ENCODE results near the gene MPO. TPM values are rescaled to one million over a fixed set of nuclear protein-coding genes. Genes with fewer than 3 reads are reported as not detected.

Gene MPO
- total RNA-seq, 2 donors from 2014 or later, result 0.09 TPM; not detected in 1

DNA sequence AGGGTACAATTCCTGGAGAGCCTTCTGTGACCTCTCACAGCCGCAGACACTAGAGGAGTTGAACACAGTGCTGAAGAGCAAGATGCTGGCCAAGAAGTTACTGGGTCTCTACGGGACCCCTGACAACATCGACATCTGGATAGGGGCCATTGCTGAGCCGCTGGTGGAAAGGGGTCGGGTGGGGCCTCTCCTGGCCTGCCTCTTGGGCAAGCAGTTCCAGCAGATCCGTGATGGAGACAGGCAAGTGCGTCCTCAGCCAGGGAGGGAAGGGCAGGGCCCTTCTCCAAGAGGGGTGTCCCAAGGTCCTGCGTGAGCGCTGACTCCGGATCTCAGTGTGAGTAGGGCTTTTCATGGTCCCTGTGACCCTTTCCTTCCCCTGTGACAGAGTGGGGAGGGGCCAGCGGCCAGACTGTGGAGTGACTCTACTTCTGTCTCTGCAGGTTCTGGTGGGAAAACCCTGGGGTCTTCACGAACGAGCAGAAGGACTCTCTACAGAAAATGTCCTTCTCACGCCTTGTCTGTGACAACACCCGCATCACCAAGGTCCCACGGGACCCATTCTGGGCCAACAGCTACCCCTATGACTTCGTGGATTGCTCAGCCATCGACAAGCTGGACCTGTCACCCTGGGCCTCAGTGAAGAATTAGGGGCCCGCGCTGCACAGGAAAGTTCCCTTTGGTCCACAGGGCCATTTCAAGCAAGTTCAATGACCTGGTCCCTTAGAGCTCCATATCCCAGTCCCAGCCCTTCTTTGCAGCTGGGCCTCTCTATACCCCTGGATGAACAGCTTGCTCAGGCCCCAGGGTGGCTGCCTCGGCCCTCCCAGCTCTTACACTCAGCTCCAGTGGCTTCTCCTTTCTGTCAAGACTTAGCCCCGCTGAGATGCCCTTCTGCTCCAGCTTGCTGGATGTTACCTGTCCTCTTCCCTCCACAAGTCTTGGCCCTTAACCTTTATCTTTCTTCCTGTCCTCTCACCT is 13.1 kb downstream of the MPO start:
- Mint-ChIP-seq H3K9me3 (no peaks in the 10 kb centered on the region), H3K27me3 (ENCODE audit: low read depth) (peaks cover 24% of the 10 kb centered on the region), H3K4me3 (no peak overlapping the region), H3K4me1 (ENCODE audit: low read depth) (no peaks in the 10 kb centered on the region), H3K36me3 (ENCODE audit: insufficient read depth in 2 of 2) (no peaks in the 10 kb centered on the region), H3K27ac (no peak overlapping the region)
- no peak for DNase-seq
- ATAC-seq (replicated peaks in 1 of 2), result no peak

DNA sequence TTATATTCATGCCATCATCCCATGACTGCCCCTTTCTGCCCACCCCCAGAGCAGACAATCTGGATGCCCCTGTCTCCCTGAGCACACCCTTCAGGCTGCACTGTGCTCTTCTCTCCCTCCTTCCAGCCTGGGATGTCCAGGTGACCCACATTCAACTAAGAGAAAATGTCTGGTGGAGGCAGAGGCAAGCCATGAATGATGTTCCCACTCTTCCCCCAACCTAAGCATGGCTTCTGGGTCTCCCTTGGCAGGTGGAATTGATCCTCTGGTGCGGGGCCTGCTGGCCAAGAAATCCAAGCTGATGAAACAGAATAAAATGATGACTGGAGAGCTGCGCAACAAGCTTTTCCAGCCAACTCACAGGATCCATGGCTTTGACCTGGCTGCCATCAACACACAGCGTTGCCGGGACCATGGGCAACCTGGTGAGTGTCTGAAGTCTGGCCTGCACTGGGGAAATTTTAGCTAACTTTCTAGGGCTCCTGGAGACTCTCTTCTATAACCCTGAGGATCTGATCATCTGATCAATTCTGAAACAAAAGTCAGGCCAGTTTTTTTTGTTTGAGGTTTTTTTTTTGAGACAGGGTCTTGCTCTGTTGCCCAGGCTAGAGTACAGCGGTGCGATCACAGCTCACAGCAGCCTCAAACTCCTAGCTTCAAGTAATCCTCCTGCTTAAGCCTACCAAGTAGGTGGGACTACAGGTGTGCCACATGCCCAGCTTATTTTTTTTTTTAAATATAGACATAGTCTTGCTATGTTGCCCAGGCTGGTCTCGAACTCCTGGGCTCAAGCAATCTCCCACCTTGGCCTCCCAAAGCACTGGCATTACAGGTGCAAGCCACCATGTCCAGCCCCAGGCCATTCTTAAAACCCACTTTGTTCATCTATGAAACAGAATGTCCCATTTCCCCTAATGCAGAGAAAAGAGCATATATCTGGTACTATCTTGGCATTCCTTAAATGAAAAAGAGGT is 14.5 kb downstream of the MPO start:
- ATAC-seq (replicated peaks in 1 of 2) (no peak), DNase-seq (no peak)
- Mint-ChIP-seq H3K36me3 (ENCODE audit: insufficient read depth in 2 of 2) (no peaks in the 10 kb centered on the region), H3K4me1 (ENCODE audit: low read depth) (no peaks in the 10 kb centered on the region), H3K9me3 (no peaks in the 10 kb centered on the region), H3K27ac (no peak overlapping the region), H3K27me3 (ENCODE audit: low read depth) (peaks cover 39% of the 10 kb centered on the region), H3K4me3 (no peak overlapping the region)

DNA sequence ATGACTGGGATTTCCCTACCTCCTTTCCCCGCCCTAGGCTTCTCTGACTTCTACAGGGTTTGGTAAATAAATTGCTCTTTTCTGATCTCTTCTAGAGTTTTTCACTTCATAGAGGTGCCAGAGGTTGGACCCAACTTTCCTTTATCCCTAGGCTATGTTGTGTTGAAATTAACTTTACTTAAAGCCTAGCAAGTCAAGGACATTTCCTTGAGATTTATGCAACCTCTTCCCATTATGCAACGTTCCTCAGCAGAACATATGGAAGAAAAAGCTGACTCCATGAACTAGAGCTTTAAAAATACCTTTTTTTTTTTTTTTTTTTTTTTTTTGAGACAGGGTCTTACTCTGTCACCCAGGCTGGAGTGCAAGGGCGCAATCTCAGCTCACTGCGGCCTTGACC is 15.5 kb downstream of the MPO start:
- DNase-seq (no peak), ATAC-seq (replicated peaks in 1 of 2) (no peak)
- H3K9me3 Mint-ChIP-seq, result no peaks in the 10 kb centered on the region
- no peak overlapping the region for H3K4me3 Mint-ChIP-seq
- no peak overlapping the region for H3K27ac Mint-ChIP-seq
- H3K4me1 Mint-ChIP-seq (ENCODE audit: low read depth), result no peaks in the 10 kb centered on the region
- H3K27me3 Mint-ChIP-seq (ENCODE audit: low read depth), result peaks cover 48% of the 10 kb centered on the region
- no peaks in the 10 kb centered on the region for H3K36me3 Mint-ChIP-seq (ENCODE audit: insufficient read depth in 2 of 2)

DNA sequence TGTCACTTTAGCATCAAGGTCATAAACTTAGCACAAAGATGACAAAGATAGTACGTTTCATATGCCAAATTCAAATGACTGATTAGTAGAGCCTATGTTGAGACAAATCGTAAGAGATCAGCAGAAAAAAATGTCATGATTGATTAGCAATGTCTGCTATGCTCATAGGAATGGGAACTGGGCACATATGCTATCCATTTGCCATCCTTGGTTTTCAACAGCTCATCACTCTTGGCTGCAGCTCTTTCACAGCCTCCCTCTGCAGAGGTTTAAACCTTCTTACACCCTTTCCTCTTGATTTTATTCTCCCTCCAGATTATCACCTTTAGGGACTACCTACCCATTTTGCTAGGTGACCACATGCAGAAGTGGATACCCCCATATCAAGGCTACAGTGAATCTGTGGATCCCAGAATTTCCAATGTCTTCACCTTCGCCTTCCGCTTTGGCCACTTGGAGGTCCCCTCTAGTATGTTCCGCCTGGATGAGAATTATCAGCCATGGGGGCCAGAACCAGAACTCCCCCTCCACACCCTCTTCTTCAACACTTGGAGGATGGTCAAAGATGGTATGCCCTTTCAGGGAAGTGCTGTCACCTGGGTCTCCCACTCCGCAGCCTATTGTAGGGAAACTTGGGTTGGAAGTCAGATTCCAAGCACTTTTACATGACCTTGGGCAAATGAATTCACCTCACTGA is 16.2 kb downstream of the MPO start:
- H3K4me1 Mint-ChIP-seq (ENCODE audit: low read depth), result no peaks in the 10 kb centered on the region
- no peaks in the 10 kb centered on the region for H3K36me3 Mint-ChIP-seq (ENCODE audit: insufficient read depth in 2 of 2)
- peaks cover 53% of the 10 kb centered on the region for H3K27me3 Mint-ChIP-seq (ENCODE audit: low read depth)
- no peak overlapping the region for H3K27ac Mint-ChIP-seq
- ATAC-seq (replicated peaks in 1 of 2) (no peak), DNase-seq (no peak)
- no peak overlapping the region for H3K4me3 Mint-ChIP-seq
- no peaks in the 10 kb centered on the region for H3K9me3 Mint-ChIP-seq

DNA sequence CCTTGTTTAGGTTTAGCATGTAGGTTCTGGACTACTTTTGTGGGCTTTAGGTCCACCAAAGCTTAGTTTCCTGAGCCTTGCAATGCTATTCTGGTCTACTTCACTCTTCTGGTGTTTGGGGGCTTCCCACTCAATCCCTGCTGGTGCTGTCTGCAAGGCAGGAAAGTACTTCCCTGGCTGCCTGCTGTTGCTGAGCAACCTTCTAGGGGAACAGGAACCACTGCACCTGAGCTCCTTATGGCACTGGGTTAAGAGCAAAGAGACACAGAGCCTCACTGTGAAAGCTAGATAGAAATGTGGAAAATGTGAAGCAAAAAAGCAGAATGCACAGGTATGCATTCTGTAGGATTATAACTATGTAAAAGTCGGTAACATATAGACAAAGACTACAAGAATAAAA is 17.0 kb downstream of the MPO start:
- peaks cover 53% of the 10 kb centered on the region for H3K27me3 Mint-ChIP-seq (ENCODE audit: low read depth)
- DNase-seq, result no peak
- H3K9me3 Mint-ChIP-seq, result no peaks in the 10 kb centered on the region
- no peaks in the 10 kb centered on the region for H3K36me3 Mint-ChIP-seq (ENCODE audit: insufficient read depth in 2 of 2)
- H3K4me3 Mint-ChIP-seq, result no peak overlapping the region
- ATAC-seq (replicated peaks in 1 of 2), result no peak
- no peak overlapping the region for H3K27ac Mint-ChIP-seq
- no peaks in the 10 kb centered on the region for H3K4me1 Mint-ChIP-seq (ENCODE audit: low read depth)

DNA sequence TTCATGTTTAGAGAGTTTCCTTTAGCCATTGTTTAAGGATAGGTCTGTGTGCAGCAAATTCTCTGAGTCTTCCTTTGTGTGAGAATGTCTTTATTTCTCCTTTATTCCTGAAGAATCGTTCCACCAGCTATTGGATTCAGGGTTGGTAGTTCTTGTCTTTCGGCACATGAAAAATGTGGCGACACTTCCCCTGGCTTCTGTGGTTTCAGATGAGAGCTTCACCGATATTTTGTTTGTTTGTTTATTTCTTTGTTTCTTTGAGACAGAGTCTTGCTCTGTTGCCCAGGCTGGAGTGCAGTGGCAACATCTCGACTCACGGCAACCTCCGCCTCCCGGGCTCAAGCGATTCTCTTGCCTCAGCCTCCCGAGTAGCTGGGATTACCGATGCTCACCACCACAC is 18.6 kb downstream of the MPO start:
- Mint-ChIP-seq H3K36me3 (ENCODE audit: insufficient read depth in 2 of 2) (no peaks in the 10 kb centered on the region), H3K9me3 (no peaks in the 10 kb centered on the region), H3K27me3 (ENCODE audit: low read depth) (peaks cover 65% of the 10 kb centered on the region), H3K4me3 (no peak overlapping the region), H3K4me1 (ENCODE audit: low read depth) (no peaks in the 10 kb centered on the region), H3K27ac (no peak overlapping the region)
- DNase-seq (no peak), ATAC-seq (replicated peaks in 1 of 2) (no peak)

DNA sequence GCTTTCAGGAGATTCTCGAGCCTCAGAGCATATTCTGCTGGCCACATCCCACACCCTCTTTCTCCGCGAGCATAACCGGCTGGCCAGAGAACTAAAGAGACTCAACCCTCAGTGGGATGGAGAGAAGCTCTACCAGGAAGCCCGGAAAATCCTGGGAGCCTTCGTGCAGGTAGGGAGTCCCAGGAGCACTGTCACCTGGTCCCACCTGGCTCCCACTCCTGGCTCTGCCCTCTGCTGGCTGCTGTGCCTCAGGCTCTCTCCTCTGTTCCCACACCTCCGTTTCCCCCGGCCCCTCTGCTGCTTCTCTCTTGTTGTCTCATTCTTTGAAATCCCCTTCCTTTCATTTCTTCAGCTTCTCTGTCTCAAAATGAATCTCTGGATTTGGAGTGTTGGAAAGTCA is 25.9 kb downstream of the MPO start:
- Mint-ChIP-seq H3K4me1 (ENCODE audit: low read depth) (no peaks in the 10 kb centered on the region), H3K9me3 (no peaks in the 10 kb centered on the region), H3K36me3 (ENCODE audit: insufficient read depth in 2 of 2) (no peaks in the 10 kb centered on the region), H3K27me3 (ENCODE audit: low read depth) (peaks cover 29% of the 10 kb centered on the region), H3K4me3 (no peak overlapping the region), H3K27ac (no peak overlapping the region)
- ATAC-seq (replicated peaks in 1 of 2), result no peak
- DNase-seq, result no peak

DNA sequence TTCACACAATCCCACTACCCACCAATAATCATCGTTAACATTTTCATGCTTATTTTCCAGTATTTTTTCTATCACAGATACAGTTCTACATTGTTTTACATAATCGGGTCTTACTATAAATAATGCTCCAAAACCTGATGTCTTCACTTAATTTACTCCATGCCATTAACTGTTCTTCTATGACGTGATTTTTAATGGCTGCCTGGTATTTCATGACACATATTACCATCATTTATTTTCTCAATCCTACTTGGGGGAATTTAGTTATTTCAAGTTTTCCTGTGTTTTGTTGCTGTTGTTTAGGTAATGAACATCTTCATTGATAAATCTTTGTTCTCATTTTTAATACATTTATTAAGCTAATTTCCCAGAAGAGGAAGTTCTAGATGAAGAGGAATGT is 27.7 kb downstream of the MPO start:
- H3K36me3 Mint-ChIP-seq (ENCODE audit: insufficient read depth in 2 of 2), result no peaks in the 10 kb centered on the region
- H3K4me1 Mint-ChIP-seq (ENCODE audit: low read depth), result peaks cover 9% of the 10 kb centered on the region
- H3K9me3 Mint-ChIP-seq, result no peaks in the 10 kb centered on the region
- no peak for DNase-seq
- ATAC-seq (replicated peaks in 1 of 2), result no peak
- peaks cover 37% of the 10 kb centered on the region for H3K27me3 Mint-ChIP-seq (ENCODE audit: low read depth)
- H3K4me3 Mint-ChIP-seq, result no peak overlapping the region
- H3K27ac Mint-ChIP-seq, result no peak overlapping the region

DNA sequence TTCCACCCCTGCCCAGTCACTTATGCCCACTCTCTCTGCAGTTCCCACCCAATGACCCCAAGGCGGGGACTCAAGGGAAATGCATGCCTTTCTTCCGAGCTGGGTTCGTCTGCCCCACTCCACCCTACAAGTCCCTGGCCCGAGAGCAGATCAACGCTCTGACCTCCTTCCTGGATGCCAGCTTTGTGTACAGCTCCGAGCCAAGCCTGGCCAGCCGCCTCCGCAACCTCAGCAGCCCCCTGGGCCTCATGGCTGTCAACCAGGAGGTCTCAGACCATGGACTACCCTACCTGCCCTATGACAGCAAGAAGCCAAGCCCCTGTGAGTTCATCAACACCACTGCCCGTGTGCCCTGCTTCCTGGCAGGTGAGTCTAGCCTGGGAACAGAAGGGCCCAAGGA is 28.6 kb downstream of the MPO start:
- peaks cover 16% of the 10 kb centered on the region for H3K4me1 Mint-ChIP-seq (ENCODE audit: low read depth)
- H3K9me3 Mint-ChIP-seq, result no peaks in the 10 kb centered on the region
- peaks cover 31% of the 10 kb centered on the region for H3K27me3 Mint-ChIP-seq (ENCODE audit: low read depth)
- ATAC-seq (replicated peaks in 1 of 2) (no peak), DNase-seq (no peak)
- H3K27ac Mint-ChIP-seq, result no peak overlapping the region
- no peak overlapping the region for H3K4me3 Mint-ChIP-seq
- no peaks in the 10 kb centered on the region for H3K36me3 Mint-ChIP-seq (ENCODE audit: insufficient read depth in 2 of 2)

DNA sequence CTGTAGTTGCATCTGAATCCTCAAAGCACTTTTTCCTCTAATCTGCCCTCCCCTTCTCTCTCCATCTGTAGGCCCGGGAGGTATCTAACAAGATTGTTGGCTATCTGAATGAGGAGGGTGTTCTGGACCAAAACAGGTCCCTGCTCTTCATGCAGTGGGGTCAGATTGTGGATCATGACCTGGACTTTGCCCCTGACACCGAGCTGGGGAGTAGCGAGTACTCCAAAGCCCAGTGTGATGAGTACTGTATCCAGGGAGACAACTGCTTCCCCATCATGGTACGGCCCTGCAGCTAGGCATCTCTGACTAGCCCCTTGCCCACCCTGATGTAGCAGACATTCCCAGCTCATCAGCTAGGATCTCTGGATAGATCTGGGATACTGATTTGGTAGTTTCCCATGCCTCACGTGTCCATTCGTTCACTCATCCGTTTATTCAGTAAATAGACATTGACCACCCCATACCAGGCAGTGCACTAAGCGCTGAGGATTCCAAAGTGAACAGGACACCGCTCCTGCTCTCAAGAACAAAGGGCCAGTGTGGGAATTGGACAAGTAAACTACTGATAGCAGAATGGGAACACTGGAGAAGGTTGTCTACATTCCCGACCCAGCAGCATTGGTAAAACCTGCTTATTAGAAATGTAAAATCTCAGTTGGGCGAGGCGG is 30.3 kb downstream of the MPO start:
- peaks cover 16% of the 10 kb centered on the region for H3K4me1 Mint-ChIP-seq (ENCODE audit: low read depth)
- peaks cover 36% of the 10 kb centered on the region for H3K27me3 Mint-ChIP-seq (ENCODE audit: low read depth)
- H3K27ac Mint-ChIP-seq, result no peak overlapping the region
- H3K36me3 Mint-ChIP-seq (ENCODE audit: insufficient read depth in 2 of 2), result no peaks in the 10 kb centered on the region
- no peaks in the 10 kb centered on the region for H3K9me3 Mint-ChIP-seq
- ATAC-seq (replicated peaks in 1 of 2), result no peak
- peak overlapping the region in 1 of 2 donors; percentile 53 for H3K4me3 Mint-ChIP-seq
- DNase-seq, result no peak

DNA sequence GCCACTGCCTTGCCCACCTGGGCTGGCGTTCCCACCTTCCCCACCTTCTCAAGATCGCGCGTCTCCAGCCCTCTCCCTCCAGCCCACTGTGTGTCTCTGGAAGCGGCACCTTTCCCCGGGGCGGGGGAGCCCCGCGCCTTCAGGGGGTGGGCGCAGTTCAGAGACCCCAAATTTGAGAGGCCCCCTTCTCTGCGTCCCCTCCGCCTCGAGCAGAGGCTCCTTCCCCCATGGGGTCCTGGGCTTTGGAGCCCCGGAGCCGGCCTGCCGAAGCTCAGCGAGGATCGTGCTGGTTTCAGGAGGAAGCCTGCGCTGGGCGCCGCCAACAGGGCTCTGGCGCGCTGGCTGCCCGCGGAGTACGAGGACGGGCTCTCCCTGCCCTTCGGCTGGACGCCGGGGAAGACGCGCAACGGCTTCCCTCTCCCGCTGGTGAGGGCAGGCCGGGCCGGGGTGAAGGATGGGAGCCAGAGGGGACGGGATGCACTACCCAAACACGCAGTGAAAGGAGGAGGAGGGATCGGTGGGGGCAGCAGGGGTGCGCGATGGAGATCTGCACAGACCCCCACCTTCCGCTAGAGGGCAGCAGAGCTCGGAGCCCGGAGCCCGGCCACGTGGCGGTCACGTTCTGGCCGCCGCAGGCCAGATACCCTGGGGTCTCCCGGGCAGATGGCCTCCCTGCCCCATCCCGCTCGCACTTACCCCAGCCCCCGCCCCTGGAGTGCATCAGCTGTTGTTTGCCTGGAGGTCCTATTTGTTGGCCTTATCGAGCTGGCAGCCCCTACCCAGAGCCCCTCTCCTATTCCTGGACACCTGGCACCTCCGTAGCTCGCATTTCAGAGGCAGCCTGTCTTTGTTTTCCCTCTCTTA is 31.2 kb downstream of the MPO start:
- H3K27me3 Mint-ChIP-seq (ENCODE audit: low read depth), result peaks cover 36% of the 10 kb centered on the region
- H3K27ac Mint-ChIP-seq, result no peak overlapping the region
- no peaks in the 10 kb centered on the region for H3K36me3 Mint-ChIP-seq (ENCODE audit: insufficient read depth in 2 of 2)
- ATAC-seq (replicated peaks in 1 of 2) (peak; percentile 91 to 92), DNase-seq (peak; percentile 76 to 84)
- H3K4me3 Mint-ChIP-seq, result peak overlapping the region; percentile 83 to 84
- peaks cover 16% of the 10 kb centered on the region for H3K4me1 Mint-ChIP-seq (ENCODE audit: low read depth)
- H3K9me3 Mint-ChIP-seq, result no peaks in the 10 kb centered on the region

DNA sequence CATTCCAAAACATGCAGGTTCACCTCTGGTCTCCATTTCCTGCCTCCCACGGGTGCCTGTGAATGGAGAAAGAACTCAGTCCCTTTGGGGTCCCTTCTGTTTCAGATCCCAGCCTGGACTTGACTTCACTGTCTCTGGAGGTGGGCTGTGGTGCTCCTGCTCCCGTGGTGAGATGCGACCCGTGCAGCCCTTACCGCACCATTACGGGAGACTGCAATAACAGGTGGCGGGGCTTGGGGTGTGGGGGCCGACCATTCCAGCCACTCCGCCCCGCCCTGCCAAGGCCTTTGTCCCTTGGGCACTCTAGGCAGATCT is 31.8 kb downstream of the MPO start:
- peaks cover 16% of the 10 kb centered on the region for H3K4me1 Mint-ChIP-seq (ENCODE audit: low read depth)
- peak overlapping the region; percentile 83 to 84 for H3K4me3 Mint-ChIP-seq
- no peak overlapping the region for H3K27ac Mint-ChIP-seq
- DNase-seq (no peak), ATAC-seq (replicated peaks in 1 of 2) (no peak)
- H3K36me3 Mint-ChIP-seq (ENCODE audit: insufficient read depth in 2 of 2), result no peaks in the 10 kb centered on the region
- peaks cover 42% of the 10 kb centered on the region for H3K27me3 Mint-ChIP-seq (ENCODE audit: low read depth)
- no peaks in the 10 kb centered on the region for H3K9me3 Mint-ChIP-seq
